T-helper 22 cell (primary cell): ENCODE measurements around the gene ELOVL3.

Experiments
- DNase-seq: peaks from one replicate; pipeline ENCODE4 v3.0.0-alpha.2; 2020; ENCODE audit warnings: low read depth

ELOVL3 gene

DNA sequence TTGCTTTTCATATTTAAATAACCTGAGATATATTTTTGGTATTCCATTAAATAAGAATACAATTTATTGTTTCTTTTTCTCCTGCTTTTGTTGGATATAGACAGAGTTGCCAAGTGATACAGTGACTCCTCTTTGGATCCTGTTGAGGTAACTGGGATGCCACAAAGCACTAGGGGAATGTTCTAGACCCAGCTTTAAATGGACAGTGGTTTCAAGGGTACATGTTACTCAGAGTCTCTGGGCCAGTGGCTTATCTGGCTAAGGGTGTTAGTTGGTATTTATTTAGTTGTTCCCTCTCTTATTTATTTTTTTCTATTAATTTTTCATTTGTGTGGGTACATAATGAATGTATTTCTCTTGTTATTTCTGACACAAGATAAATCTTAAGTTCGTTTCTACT, 28.3 kb downstream of the ELOVL3 start:
- DNase-seq = no peak

- no peak for DNase-seq
Observed at GRCh38 chr10:102255404-102255803, 29.3 kb downstream of the ELOVL3 start.

DNA sequence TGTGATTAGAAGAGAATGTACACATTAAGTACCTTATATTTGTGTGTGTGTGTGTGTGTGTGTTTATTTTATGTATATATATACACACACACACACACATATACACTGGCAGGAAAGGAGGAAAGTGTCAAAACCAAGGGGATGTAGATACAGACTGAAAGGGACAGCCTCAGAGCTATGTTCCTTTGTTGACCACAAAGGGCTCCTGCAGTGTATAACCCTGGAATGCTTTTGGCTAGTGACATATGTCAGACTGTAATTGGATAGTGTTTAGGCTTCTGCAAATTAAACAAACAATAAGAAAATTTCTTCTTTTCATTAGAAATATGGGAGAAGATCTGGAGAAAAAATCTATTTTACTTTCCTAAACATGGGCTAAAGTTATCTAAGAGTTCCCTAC, 35.1 kb downstream of the ELOVL3 start:
- DNase-seq = no peak

- DNase-seq = no peak
Observed at GRCh38 chr10:102261842-102262241, 35.7 kb downstream of the ELOVL3 start.

DNA sequence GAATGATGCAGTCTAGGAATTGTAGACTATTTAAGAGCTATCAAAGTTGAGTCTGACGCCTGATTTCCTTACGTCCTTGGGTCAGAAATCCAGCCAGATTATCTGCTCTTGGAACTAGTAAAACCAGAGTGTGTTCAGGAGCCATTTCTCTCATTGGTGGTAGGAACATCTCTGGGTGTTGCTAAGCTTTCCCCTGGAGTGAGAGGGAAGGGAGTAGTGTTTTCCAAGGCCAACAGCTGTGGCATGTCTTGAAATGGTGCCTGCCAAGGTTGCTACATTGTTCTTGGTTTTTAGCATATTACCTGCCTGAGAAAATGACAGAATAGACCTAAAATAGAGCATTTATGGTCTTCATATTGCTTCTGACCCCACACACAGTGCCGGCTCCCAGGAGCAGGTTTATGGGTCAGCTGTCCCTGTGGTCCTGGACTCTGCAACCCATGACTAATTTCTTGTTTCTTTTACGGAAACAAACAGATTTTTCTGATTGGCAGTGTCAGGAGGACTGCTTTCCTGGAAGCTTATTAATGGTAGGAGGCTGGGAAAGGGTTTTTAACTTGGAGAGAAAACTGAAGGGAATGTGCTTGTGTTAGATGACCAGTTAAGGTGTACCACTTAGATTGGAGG, 36.8 kb downstream of the ELOVL3 start:
- DNase-seq = no peak

- DNase-seq = no peak
Observed at GRCh38 chr10:102264371-102264770, 38.3 kb downstream of the ELOVL3 start.

GRCh38 chr10:102266670-102267069, 40.6 kb downstream of the ELOVL3 start:
- no peak for DNase-seq

DNA sequence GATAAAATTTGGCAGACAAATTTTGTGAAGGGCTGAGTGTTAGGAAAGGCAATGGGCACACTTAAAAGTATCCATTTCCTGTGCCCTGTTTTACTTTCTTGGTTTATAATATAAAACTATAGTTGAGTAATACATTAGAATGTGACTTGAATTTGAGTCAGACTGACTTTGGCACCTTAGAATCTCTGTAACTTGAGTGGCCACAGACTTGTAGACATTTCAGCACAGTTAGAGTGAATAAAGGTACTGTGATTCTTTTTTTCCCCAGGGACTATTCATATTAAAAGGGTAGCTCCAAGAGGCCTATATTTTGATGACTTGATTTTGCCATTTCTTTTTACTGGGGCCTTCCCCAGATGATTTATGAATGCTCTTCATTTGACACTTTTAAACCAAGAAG, 41.6 kb downstream of the ELOVL3 start:
- DNase-seq = no peak

DNA sequence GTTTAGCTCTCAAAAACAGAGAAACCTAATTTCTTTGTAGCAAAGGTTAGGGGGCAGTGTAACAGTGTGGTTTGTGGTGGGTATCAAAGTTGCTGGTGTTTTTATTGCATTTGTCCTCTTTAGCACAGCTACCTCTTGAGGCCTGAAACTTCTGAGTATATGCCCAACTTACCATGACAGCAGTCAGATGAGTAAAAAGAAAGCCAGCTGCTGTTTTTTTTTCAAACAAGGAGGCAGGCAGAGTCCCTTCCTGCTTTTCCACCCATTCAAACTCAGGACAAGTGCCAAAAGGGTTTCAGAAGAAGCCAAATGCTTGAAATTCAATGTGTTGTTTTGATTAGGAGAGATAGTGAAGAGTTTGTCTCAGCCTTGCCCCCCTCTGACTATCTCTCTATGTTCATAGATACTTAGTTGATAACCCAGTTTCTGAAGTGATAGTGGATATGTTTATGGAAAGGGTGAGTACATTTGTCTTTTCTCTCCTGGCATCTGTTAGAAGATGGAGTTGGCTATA, 42.3 kb downstream of the ELOVL3 start:
- DNase-seq = no peak

DNA sequence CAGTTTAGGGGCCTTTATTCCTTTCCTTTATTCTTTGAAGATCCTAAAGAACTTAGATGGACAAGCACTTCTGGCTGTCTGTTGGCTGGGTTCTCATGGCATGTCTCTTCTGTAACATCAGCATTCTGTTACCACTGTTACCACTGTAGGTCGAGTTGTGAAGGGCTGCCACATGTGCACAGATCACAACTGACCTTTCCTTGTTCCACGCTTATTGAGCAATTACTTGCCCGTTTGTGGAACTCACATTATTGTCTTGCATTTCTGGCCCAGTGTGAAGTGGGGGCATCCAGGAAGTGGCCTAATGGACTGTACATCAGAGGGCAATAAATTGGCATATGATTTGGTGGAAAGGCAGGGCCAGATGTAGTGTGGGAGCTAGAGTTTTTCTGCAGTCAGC, 42.9 kb downstream of the ELOVL3 start:
- DNase-seq = no peak

DNA sequence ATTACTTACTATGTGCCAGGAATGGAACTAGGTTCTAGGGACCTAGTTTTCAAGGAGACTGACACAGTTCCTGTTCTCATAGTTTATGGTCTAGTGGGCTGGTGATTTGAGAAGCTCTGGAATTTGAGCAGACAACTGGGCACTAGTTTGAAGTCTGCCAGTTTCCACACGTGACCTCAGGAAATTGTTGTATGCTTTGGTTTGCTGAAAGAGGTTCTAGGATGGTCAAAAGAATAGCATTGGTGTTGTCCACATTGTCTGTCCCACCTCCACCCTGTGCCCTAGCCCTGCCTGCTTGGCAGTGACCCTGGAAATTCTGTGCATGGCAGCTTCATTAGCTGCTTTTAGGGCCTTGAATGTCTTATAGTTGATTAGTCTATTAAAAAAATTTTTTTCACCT, 48.0 kb downstream of the ELOVL3 start:
- DNase-seq = no peak

GRCh38 chr10:102275343-102275742, 49.2 kb downstream of the ELOVL3 start:
- DNase-seq = no peak

DNA sequence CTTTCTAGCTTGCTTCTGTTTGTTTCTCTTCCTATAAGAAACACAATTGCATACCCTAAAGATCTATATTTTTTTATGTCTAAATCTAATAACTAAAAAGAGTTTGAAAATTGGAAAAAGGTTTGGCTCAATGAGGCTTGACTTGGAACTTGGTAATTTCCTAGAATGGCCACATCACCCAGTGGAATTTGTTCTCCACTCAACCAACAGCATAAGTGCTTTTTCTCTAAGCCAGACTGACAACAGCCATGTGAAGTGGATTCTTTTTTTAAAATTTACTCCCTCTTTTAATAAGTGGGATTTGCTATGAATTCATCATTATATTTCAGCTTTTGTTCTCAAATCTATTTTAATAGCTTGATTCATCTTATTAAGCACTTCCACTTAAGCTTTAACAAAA, 53.0 kb downstream of the ELOVL3 start:
- DNase-seq = no peak
